C4-2B (cell line): ENCODE results near the gene NFIC.

Experiments
- H3K27ac ChIP-seq: fragments of 450-650 bp; 2 replicates; pipeline ENCODE4 v1.5.1; 2017
- CTCF ChIP-seq: fragments of 450-650 bp; conservative IDR thresholded peaks from 2 replicates; pipeline ENCODE4 v1.5.1; 2017; ENCODE audit warnings: mild to moderate bottlenecking
- ZFX ChIP-seq: fragments of 450-650 bp; IDR thresholded peaks from 2 replicates; pipeline ENCODE4 v1.6.1; 2017

The NFIC gene

GRCh38 chr19:3455393-3455955, 89.1 kb downstream of the NFIC start:
- TF ChIP-seq CTCF (no peak), ZFX (no peak)
- H3K27ac ChIP-seq, result no peak overlapping the region

GRCh38 chr19:3455960-3456601, 89.7 kb downstream of the NFIC start:
- no peak overlapping the region for H3K27ac ChIP-seq
- no peak for TF ChIP-seq ZFX
- no peak for TF ChIP-seq CTCF

GRCh38 chr19:3456925-3457527, 90.6 kb downstream of the NFIC start:
- no peak overlapping the region for H3K27ac ChIP-seq
- TF ChIP-seq CTCF, result no peak
- no peak for TF ChIP-seq ZFX

GRCh38 chr19:3457528-3458228, 91.3 kb downstream of the NFIC start:
- TF ChIP-seq ZFX (no peak), CTCF (no peak)
- H3K27ac ChIP-seq, result no peak overlapping the region

- TF ChIP-seq CTCF, result no peak
- no peak overlapping the region for H3K27ac ChIP-seq
Observed at GRCh38 chr19:3458229-3459088, 92.1 kb downstream of the NFIC start.

- TF ChIP-seq ZFX (no peak), CTCF (no peak)
- no peak overlapping the region for H3K27ac ChIP-seq
Observed at GRCh38 chr19:3459089-3459881, 92.9 kb downstream of the NFIC start.
